CD4-positive, alpha-beta T cell treated with Interleukin-12 subunit alpha and Interleukin-12 subunit beta, for 1 hour (primary cell): ENCODE data around the gene SSU72.

Experiments
- DNase-seq: peaks from one replicate; pipeline ENCODE4 v3.0.0-alpha.2; 2020

Gene SSU72

GRCh38 chr1:1574721-1575537, at the start of gene SSU72:
Gene SSU72 (minus strand): TSS chr1:1574863. CDS start chr1:1574557, 306 bp downstream.
- DNase-seq = peak; percentile 93

- DNase-seq = no peak
Observed at GRCh38 chr1:1623631-1624442, 49.2 kb upstream of the SSU72 start.

GRCh38 chr1:1623181-1623630, 48.5 kb upstream of the SSU72 start:
- no peak for DNase-seq

GRCh38 chr1:1622788-1623094, 48.1 kb upstream of the SSU72 start:
- no peak for DNase-seq

- no peak for DNase-seq
Observed at GRCh38 chr1:1622010-1622787, 47.5 kb upstream of the SSU72 start.

- no peak for DNase-seq
Observed at GRCh38 chr1:1621173-1622009, 46.7 kb upstream of the SSU72 start.

- no peak for DNase-seq
Observed at GRCh38 chr1:1620433-1621139, 45.9 kb upstream of the SSU72 start.

- no peak for DNase-seq
Observed at GRCh38 chr1:1619917-1620361, 45.3 kb upstream of the SSU72 start.

- DNase-seq = no peak
Observed at GRCh38 chr1:1618396-1619068, 43.9 kb upstream of the SSU72 start.

- DNase-seq = no peak
Observed at GRCh38 chr1:1617925-1618324, 43.3 kb upstream of the SSU72 start.

- no peak for DNase-seq
Observed at GRCh38 chr1:1617516-1617915, 42.9 kb upstream of the SSU72 start.

- no peak for DNase-seq
Observed at GRCh38 chr1:1616838-1617237, 42.2 kb upstream of the SSU72 start.

GRCh38 chr1:1616045-1616790, 41.6 kb upstream of the SSU72 start:
- DNase-seq = peak; percentile 63

GRCh38 chr1:1615256-1616044, 40.8 kb upstream of the SSU72 start, which contains the start of gene MIB2:
Gene MIB2 (plus strand): TSS chr1:1615500. CDS start chr1:1623453, 7,953 bp downstream.
- DNase-seq = peak; percentile 99

GRCh38 chr1:1614954-1615255, 40.2 kb upstream of the SSU72 start:
- DNase-seq = no peak

GRCh38 chr1:1614204-1614953, 39.7 kb upstream of the SSU72 start:
- DNase-seq = peak; percentile 71

- DNase-seq = no peak
Observed at GRCh38 chr1:1613509-1614082, 38.9 kb upstream of the SSU72 start.

GRCh38 chr1:1612104-1612400, 37.4 kb upstream of the SSU72 start:
- no peak for DNase-seq

- DNase-seq = no peak
Observed at GRCh38 chr1:1610796-1611195, 36.1 kb upstream of the SSU72 start.
